Body of pancreas (tissue), 4 donors: ENCODE results near the gene GPR135.

Experiments
- POLR2A ChIP-seq, 3 donors: fragments of 450-650 bp; IDR thresholded peaks; one replicate each; pipeline ENCODE4 v1.6.1; 2016; ENCODE audit warnings: antibody characterized with exemption in 3 of 3, mild to moderate bottlenecking in 2 of 3
- TF ChIP-seq, protein P1 (sequence below), 7 experiments: fragments of 450-650 bp in 4 of 7; fragments of 200-600 bp in 3 of 7; sonication (generic) in 3 of 7; IDR thresholded peaks; one replicate each; pipeline ENCODE4 v1.5.1; 2016 to 2019; ENCODE audit warnings: antibody characterized with exemption in 7 of 7

- TF ChIP-seq, protein P1, sequence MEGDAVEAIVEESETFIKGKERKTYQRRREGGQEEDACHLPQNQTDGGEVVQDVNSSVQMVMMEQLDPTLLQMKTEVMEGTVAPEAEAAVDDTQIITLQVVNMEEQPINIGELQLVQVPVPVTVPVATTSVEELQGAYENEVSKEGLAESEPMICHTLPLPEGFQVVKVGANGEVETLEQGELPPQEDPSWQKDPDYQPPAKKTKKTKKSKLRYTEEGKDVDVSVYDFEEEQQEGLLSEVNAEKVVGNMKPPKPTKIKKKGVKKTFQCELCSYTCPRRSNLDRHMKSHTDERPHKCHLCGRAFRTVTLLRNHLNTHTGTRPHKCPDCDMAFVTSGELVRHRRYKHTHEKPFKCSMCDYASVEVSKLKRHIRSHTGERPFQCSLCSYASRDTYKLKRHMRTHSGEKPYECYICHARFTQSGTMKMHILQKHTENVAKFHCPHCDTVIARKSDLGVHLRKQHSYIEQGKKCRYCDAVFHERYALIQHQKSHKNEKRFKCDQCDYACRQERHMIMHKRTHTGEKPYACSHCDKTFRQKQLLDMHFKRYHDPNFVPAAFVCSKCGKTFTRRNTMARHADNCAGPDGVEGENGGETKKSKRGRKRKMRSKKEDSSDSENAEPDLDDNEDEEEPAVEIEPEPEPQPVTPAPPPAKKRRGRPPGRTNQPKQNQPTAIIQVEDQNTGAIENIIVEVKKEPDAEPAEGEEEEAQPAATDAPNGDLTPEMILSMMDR (IDR thresholded peaks at IDR 0.05): no peak
- no peak for TF ChIP-seq POLR2A (IDR thresholded peaks at IDR 0.05)
Measured at GRCh38 chr14:59474172-59474571, 9.0 kb upstream of the GPR135 start.
